Ovary (tissue), 9 donors: Measurements from ENCODE around the gene GPC6. TPM values are rescaled to one million over a fixed set of nuclear protein-coding genes. Genes with fewer than 3 reads are reported as not detected.

ENCODE experiments used
- DNase-seq, 5 donors: peaks; one replicate each; pipeline ENCODE4 v3.0.0-alpha.2; 2019 to 2020
- H3K27ac ChIP-seq, 2 donors: fragments of 200-600 bp; one replicate each; pipeline versions ENCODE4 v1.5.1 to v1.8.0; 2019 to 2022
- H3K27me3 ChIP-seq: fragments of 200-600 bp; one replicate; pipeline ENCODE4 v1.8.0; 2022
- H3K36me3 ChIP-seq: fragments of 200-600 bp; sonication (generic); one replicate; pipeline ENCODE4 v1.5.1; 2019
- H3K4me1 ChIP-seq: one replicate; pipeline ENCODE4 v1.8.1; 2013; ENCODE audit warnings: mild to moderate bottlenecking, moderate library complexity; ENCODE audit not compliant: insufficient read depth
- H3K4me3 ChIP-seq: fragments of 200-600 bp; sonication (generic); one replicate; pipeline ENCODE4 v1.5.1; 2017
- H3K9me3 ChIP-seq, 2 donors: fragments of 200-600 bp in 1 of 2; sonication (generic) in 1 of 2; one replicate each; pipeline versions ENCODE4 v1.5.1 to v1.8.1; 2013 to 2019; ENCODE audit warnings: mild to moderate bottlenecking in 1 of 2, moderate library complexity in 1 of 2
- EP300 ChIP-seq: sonication (generic); formaldehyde crosslinking; IDR thresholded peaks from one replicate; pipeline ENCODE4 v1.6.1; 2017; ENCODE audit warnings: antibody characterized with exemption
- POLR2A ChIP-seq: fragments of 450-650 bp; IDR thresholded peaks from one replicate; pipeline ENCODE4 v1.6.1; 2017; ENCODE audit warnings: antibody characterized with exemption, mild to moderate bottlenecking, moderate library complexity
- WGBS, 3 donors: extraction: QIAGEN DNeasy Blood & Tissue Kit in 1 of 3; methylation state at CpG; one replicate each; pipeline versions ENCODE4 v1.1.5 to v1.1.7; 2013 to 2017; 5-methylcytosine and 5-hydroxymethylcytosine counted together
- intact Hi-C, 4 donors: fragments of 100-400 bp; cut with DNase I; formaldehyde crosslinking; loops; one replicate each; pipeline versions ENCODE4 v1.11.0 to v1.15.1; 2022 to 2023
- polyA plus RNA-seq, 2 donors: library from polyadenylated mRNA; stranded (reverse); fragments of 200-250 nt in 1 of 2; fragments of 350-450 nt in 1 of 2; fragmentation: Illumina TruSeq in 1 of 2; extraction: RNeasy Lipid Tissue Mini Kit (QIAGEN cat#74804) in 1 of 2; gene quantifications; one replicate each; pipeline ENCODE4 v1.2.3, GENCODE V29; 2013 to 2014
- total RNA-seq, 7 donors: library from RNA; depleted of rRNA in 2 of 7; stranded (reverse); fragments of >200 nt in 2 of 7; fragmentation: NEBNext Ultra II Directional in 3 of 7; extraction: Animal tissue kit (Norgen Biotek cat#: 25700) in 3 of 7; gene quantifications; one replicate each; pipeline versions ENCODE4 v1.1.0 to v1.2.4, GENCODE V29; 2016 to 2023
- TF ChIP-seq, protein P1 (sequence below), 3 donors: fragments of 450-650 bp in 2 of 3; fragments of 200-600 bp in 1 of 3; IDR thresholded peaks; one replicate each; pipeline versions ENCODE4 v1.5.1 to v1.8.0; 2016 to 2022; ENCODE audit warnings: antibody characterized with exemption in 3 of 3, mild to moderate bottlenecking in 1 of 3
- donor health status: DM: no; HTN: no; CAD: no; lungs with moderate emphysema.
- donor health status: DM: no; HTN: no; CAD: no.
- donor health status: Bipolar disorder and iron deficiency.
- donor health status: DM: yes; HTN: yes; CAD: no.
- donor health status: DM: no; HTN: no; CAD: no.
- donor health status: DM: yes; HTN: yes; CAD: no.

GPC6 gene
- total and polyA plus RNA-seq, 9 donors, result 4.3 to 22.3 (median 17.9) TPM

DNA sequence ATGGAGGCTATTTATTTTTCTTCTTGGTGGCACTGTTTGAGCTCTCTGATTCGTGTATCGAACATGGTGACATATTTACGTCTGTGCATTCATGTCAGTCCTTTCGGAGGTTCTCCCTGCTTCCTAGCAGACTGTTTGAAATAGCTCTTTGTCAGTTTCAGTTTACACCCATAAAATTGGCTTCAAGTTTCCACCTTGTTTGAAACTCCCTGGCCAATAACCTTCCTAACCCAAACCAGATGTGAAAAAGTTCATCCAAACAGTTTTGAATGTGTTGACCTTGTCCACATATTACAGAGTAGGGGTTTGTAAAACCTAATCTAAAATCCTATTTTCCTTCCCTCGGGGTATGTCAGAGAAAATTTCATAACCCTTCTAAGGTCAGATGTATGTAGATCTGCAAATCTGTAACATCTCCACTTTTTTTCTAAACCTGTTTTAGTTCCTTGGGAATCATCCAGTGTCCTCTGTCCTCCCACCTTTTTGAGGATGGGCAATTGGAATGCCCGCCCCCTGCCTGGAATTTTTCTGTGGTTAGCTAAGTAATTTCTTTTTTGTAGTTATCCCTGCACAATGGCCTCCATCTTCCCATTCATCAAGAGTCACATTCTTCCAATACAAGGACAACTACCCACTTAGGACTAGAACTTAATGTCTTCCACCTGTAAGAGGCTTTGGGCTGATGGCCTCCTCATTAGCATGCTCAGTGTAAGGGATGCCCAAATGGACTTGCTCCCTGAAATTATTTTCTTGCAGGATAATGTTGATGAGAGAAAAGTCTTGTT, 499.8 kb downstream of the GPC6 start:
- WGBS, 3 donors, result 55 to 68% (median 60%) methylated on average over 6 of the region's 6 CpGs

DNA sequence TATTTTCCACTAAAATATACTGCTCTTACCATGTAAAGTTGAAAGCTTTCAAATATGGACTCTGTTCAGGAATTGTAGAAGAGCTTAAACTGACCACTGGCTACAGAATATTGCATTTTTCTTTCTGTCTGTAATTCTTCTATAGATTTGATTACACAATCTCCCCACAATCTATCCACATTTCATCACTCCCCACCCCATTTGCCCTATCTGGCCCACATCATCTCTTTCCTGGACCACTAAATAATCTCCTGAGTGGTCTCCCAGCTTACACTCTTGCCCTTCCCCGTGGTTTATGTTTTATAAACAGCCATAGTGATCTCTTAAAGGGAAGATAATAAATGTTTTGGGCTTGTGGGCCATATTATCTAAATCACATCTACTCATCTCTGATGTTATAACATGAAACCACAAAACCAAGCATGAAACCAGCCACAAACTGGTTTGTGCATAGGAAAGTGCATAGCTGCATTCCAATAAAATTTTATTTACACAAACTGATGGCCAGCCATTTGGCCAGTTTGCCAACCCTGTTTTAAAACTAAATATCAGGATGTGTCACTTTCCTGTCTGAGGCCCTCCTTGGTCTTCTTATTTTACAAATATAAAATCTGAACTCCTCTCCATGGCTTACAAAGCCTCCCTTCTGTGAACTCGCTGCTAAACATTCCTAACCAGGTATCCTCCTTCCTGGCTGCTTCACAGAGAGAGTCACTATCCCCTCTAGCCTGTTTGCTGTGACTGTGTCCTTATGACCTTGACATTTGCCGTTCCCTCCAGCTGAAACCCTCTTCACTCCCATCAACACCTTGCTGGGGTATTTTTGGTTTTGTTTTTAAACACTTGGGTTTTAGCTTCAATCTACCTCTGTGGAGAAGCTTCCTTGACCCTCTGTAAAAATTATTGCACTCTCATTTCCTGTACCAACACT, 500.9 kb downstream of the GPC6 start:
- H3K4me3 ChIP-seq, result no peak overlapping the region
- H3K9me3 ChIP-seq, result no peaks in the 10 kb centered on the region
- WGBS, 3 donors, result 65 to 73% (median 71%) methylated on average over 3 of the region's 3 CpGs
- DNase-seq, result no peak
- H3K36me3 ChIP-seq, result no peaks in the 10 kb centered on the region
- H3K4me1 ChIP-seq, result peaks cover 11% of the 10 kb centered on the region
- TF ChIP-seq, protein P1, sequence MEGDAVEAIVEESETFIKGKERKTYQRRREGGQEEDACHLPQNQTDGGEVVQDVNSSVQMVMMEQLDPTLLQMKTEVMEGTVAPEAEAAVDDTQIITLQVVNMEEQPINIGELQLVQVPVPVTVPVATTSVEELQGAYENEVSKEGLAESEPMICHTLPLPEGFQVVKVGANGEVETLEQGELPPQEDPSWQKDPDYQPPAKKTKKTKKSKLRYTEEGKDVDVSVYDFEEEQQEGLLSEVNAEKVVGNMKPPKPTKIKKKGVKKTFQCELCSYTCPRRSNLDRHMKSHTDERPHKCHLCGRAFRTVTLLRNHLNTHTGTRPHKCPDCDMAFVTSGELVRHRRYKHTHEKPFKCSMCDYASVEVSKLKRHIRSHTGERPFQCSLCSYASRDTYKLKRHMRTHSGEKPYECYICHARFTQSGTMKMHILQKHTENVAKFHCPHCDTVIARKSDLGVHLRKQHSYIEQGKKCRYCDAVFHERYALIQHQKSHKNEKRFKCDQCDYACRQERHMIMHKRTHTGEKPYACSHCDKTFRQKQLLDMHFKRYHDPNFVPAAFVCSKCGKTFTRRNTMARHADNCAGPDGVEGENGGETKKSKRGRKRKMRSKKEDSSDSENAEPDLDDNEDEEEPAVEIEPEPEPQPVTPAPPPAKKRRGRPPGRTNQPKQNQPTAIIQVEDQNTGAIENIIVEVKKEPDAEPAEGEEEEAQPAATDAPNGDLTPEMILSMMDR (IDR thresholded peaks at IDR 0.05), result no peak
- TF ChIP-seq EP300, result no peak
- TF ChIP-seq POLR2A, result no peak
- intact Hi-C loops, result no loop called here
- no peak overlapping the region for H3K27ac ChIP-seq
- no peaks in the 10 kb centered on the region for H3K27me3 ChIP-seq

More for the DNA sequence above, 499.8 kb downstream of the GPC6 start:
- DNase-seq, result no peak
- Histone ChIP-seq H3K4me1 (peaks cover 11% of the 10 kb centered on the region), H3K9me3 (no peaks in the 10 kb centered on the region), H3K27me3 (no peaks in the 10 kb centered on the region), H3K4me3 (no peak overlapping the region), H3K27ac (no peak overlapping the region), H3K36me3 (no peaks in the 10 kb centered on the region)
- intact Hi-C loops, result no loop called here
- TF ChIP-seq POLR2A (no peak), EP300 (no peak)
- TF ChIP-seq, protein P1 (IDR thresholded peaks at IDR 0.05), result no peak

GRCh38 chr13:93729383-93729782, 502.8 kb downstream of the GPC6 start:
- intact Hi-C loops, result no loop called here
- Histone ChIP-seq H3K9me3 (no peaks in the 10 kb centered on the region), H3K27ac (no peak overlapping the region), H3K4me1 (peaks cover 11% of the 10 kb centered on the region), H3K36me3 (no peaks in the 10 kb centered on the region), H3K27me3 (no peaks in the 10 kb centered on the region), H3K4me3 (no peak overlapping the region)
- whole genome bisulfite sequencing, 3 donors, result 96 to 99% (median 97%) methylated on average over 2 of the region's 2 CpGs
- no peak for DNase-seq
- TF ChIP-seq, protein P1 (IDR thresholded peaks at IDR 0.05), result no peak
- TF ChIP-seq POLR2A (no peak), EP300 (no peak)

DNA sequence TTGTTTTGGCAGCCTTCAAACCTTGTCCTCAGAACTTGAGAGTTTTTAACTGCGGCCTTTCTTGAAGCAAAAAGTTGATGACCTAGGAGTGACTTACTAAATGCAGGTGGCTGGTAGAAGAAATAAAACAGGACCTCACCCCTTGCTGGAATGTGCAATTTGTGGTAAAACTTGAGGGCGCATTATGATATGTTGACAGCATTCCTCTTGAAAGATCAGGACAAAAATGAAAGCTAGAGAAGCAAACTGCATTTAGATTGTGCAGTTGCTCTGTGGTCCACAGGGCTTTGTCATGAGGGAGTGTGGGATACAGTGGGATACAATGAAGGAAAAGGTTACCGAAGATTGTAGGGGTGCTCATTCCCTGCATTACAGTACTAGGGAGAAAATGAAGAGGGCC, 504.2 kb downstream of the GPC6 start:
- no peak for TF ChIP-seq EP300
- Histone ChIP-seq H3K27ac (no peak overlapping the region), H3K27me3 (no peaks in the 10 kb centered on the region), H3K36me3 (no peaks in the 10 kb centered on the region), H3K4me3 (no peak overlapping the region), H3K4me1 (peaks cover 11% of the 10 kb centered on the region), H3K9me3 (no peaks in the 10 kb centered on the region)
- intact Hi-C loops, result no loop called here
- 70 to 96% (median 71%) methylated on average over 3 of the region's 3 CpGs for WGBS, 3 donors
- no peak for DNase-seq
